ENCODE data around the gene CNDP1.
"Not testable (repeated sequence)": the region's sequence is repeated elsewhere in the genome, so short reads cannot be mapped to it uniquely, and the experiment has no call there.

CNDP1 gene

DNA sequence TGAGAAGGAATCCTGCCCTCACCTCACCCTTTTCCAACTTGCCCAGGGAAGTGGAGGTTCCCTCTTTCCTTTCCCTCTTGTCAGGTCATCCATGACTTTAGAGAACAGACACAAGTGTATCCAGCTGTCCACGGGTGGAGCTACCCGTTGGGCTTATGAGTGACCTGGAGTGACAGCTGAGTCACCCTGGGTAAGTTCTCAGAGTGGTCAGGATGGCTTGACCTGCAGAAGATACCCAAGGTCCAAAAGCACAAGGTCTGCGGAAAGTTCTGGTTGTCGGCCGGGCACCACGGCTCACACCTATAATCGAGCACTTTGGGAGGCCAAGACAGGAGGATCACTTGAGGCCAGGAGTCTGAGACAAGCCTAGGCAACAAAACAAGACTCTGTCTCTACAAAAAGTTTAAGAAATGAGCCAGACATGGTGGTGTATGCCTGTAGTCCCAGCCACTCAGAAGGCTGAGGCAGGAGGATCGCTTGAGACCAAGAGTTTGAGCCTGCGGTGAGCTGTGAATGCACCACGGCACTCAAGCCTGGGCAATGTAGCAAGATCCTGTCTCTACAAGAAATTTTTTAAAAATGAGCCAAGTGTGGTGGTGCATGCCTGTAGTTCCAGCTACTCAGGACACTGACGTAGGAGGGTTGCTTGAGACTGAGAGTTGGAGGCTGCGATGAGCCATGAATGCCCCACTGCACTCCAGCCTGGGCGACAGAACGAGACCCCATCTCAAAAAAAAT lies 14.0 kb upstream of the CNDP1 start:
- DNase-seq (ENCODE audit: low read depth in 1 of 2, low spot score in 1 of 2), result no peak

DNA sequence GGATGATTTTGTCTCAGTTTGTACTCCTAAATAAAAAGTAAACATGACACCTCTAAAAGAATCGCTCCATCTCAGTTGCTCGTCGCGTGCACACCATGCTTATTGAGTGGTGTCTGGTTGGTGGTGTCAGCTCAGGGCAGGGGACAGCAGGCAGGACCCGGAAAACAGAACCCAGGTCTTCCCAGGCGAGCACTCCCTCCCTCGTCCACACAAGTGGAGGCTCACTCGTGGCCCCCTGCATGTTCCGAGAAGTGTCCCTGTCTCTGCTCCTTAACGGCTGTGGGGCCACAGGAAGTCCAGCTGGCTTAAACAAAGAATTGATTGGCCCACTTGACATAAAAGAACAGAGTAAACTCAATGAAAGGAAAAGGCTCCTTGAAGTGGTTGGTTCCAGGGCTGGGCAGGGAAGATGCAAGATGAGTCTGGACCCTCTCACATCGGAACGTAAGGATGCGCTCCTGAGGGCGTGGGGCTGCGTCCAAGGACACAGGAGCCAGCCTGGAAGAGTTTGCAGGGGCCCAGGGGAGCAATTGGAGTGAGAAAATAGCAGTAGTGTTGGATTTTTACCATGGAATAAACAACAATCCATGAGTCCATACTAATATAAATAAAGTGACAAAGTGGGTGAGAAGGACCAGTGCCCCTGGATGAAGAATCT lies 13.1 kb upstream of the CNDP1 start:
- no peak for DNase-seq (ENCODE audit: low read depth in 1 of 2, low spot score in 1 of 2)

DNA sequence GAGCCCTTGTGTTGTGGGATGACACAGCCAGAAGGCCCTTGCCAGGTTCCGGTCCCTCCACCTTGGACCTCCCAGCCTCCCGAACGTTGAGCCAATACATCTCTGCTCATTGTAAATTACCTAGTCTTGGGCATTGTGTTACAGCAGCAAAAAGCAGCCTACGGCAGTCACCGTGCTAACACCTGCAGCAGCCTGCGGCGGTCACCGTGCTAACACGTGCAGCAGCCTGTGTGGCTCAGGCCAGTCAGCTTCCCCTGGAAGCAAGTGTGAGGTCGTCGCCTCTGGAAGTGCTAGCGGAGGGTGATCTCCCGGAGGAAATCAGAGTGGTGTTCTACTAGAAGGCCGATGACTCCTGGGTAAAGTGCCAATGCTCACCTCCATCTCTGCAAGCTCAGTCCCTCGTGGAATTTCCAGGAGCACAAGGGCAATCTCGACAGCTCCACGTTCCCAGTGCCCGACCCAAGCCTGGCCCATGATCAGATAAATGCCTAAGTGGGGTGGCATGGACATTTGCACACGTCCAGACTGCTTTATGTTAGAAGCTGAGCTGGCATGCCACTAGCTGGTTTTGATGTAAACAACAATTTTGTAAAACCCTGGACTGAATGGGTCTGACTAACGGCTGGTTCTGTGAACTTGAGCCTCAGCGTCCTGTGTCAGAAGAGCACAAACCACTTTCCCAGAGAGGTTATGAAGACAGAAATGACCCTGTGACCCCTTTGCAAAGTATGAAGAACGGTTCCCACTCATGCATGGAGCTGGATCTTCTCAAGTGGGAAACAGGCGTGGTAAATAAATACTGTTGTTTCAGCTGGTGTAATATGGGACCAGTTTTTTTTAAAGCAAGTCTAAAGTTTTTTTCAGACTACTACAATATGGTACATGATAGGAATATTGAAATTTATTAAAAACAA lies 11.4 kb upstream of the CNDP1 start:
- no peak for DNase-seq (ENCODE audit: low read depth in 1 of 2, low spot score in 1 of 2)

DNA sequence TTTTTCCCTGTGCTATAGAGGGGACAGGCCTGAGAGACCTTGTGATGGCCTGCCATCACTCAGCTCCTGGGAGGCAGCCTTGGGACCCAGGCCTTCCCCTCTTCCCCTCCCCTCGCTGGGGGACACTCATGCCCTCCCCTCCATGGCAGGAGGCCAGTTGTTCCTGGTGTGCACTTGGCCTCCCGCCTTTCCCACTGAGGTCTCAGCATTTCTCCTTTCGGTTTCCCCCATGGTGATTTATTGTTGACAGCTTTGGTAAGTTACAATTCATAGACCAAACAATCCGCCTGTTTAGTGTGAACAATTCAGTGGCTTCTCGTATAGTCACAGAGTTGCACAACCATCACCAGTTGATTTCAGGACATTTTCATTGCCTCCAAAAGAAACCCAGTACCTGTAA lies 10.2 kb upstream of the CNDP1 start:
- DNase-seq (ENCODE audit: low read depth in 1 of 2, low spot score in 1 of 2), result no peak

DNA sequence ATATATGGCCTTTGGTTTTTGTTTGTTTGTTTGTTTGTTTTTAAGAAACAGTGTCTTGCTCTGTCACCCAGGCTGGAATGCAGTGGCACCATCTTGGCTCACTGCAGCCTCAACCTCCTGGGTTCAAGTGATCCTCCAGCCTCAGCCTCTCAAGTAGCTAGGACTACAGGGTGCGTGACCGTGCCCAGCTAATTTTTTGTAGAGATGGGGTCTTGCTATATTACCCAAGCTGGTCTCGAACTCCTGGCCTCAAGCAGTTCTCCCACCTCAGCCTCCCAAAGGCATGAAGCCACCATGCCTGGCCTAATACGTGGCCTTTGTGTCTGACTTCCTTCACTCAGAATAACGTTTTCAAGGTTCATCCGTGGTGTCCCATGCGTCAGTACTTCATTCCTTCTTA lies 9.4 kb upstream of the CNDP1 start:
- not testable (repeated sequence) for DNase-seq (ENCODE audit: low read depth in 1 of 2, low spot score in 1 of 2)

DNA sequence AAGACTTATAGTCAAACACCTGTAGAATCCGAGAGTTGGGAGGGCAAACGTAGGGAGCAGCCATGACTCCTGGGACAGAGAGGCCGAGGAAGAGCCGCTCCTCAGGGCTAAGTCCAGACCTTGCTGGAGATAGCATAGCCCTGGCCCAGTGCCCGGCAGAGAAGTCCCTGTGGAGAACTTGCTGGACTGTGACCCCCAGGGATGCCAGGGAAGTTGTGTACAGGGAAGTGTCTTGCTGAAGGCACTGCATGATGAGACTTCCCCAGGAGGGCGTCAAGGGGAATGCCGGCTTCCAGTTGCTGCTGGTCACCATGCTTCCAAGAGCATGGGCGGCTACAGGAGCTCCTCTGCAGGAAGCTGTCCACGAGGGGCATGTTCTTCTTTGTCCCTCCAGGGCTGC lies 8.6 kb upstream of the CNDP1 start:
- DNase-seq (ENCODE audit: low read depth in 1 of 2, low spot score in 1 of 2), result no peak

DNA sequence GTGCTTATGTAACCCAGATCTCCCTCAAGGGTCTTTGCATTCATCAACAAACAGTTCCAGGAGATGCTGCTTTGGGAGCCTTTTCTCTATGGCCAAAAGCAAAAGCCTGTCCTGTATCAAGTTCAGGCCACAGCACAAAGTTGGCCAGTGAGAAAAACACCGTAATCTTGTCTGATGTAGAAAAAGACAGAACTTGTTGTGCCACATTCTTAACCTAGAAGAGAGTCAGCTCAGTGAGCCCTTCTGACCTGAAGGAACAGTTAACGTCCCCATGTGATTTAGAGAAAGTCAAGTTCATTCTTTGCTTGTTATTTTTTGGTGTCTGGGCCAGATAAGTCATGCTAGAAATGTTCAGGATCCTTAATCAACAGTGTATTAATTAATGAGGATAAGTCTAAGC lies 7.8 kb upstream of the CNDP1 start:
- no peak for DNase-seq (ENCODE audit: low read depth in 1 of 2, low spot score in 1 of 2)

DNA sequence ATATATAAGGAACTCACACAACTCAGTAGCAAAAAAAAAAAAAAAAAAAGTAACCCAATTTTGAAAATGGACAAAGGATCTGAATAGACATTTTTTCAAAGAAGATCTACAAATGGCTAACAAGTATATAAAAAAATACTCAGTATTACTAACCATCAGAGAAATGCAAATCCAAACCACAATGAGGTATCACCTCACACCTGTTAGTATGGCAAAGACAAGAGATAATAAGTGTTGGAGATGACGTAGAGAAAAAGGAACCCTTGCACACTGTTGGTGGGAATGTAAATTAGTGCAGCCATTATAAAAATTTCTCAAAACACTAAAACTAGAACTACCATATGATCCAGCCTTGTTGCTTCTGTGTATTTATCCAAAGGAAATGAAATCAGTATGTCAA lies 5.8 kb upstream of the CNDP1 start:
- DNase-seq (ENCODE audit: low read depth in 1 of 2, low spot score in 1 of 2), result no peak

DNA sequence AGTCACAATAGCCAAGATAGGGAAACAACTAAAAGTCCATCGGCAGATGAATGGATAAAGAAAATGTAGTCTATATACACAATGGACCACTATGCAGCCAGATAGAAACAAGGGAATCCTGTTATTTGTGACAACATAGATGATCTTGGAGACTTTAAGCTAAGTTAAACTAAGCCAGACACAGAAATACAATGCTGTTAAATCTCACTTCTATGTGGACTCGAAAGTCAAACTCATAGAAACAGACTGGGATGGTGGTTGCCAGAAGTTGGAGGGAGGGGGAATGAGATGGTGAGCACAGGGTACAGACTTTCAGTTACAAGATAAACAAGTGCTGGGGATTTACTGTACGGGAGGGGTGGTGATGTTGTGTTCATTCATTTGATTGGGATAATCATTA lies 5.4 kb upstream of the CNDP1 start:
- DNase-seq (ENCODE audit: low read depth in 1 of 2, low spot score in 1 of 2), result no peak

DNA sequence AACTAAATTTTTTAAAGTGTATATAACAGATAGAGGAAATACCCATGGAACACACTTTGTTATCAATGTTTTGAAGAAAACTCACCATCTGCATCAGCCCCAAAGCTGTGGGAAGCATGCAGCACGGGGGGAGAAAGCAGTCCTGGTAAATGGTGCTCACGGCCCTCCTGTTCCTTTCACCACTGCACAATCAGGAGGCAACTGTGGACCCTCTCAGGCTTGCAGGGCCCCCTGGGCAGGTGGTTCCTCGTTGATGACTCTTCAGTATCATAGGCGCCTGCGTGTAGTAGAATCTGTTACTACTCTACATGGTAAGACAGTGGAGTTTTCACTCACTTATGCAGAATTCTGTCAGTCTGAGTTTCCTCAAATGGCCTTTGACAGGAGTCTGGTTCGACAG lies 4.9 kb upstream of the CNDP1 start:
- no peak for DNase-seq (ENCODE audit: low read depth in 1 of 2, low spot score in 1 of 2)

DNA sequence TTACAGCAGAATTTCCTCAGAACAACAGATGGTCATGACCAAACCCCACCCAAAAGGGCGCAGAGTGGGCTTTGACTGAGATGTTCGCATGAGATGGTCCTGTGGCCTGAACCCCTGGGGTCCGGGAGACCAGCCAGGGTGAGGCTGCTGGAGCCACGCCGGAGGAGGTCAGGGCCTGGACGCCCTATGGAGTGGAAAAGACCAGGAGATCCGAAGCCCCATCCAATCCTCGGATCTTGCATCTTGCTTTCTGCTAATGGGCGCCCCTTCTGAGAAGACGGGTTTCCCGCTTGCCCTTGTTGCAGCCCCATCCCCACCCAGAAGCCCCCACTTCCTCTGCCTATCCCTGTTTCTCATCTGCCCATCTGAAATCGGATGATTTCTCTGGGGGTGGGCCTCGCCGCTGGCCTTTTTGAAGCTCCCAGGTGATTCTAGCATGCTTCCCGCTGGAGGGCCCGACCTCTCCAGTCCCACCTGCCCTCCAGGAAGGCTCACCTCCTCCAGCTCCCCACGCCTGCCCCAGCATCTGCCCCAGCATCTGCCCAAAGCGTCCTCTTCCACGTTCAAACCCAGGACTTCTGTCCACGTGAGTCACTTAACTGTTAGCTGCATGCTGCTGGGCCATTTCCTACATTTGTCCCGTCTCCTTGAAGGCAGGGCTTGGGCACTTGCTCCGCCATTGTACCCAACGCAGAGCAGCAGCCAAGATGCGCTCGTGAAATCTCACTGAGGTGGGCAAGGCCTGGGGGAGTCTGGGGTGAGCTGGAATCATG lies 4.3 kb upstream of the CNDP1 start:
- DNase-seq (ENCODE audit: low read depth in 1 of 2, low spot score in 1 of 2), result no peak

DNA sequence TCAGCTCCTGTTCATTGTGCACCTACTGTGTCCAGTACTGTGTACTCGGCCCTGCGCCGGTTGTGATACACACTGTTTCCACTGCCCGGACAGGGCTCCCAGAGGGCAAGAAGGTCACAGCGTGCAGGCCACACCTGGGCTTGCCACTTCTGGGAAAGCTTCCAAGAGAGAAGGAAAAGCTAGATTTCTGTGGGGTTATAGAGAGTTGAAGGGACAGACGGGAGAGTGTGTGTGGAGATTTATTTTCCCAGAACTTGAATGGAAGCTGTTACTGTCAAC lies 3.8 kb upstream of the CNDP1 start:
- no peak for DNase-seq (ENCODE audit: low read depth in 1 of 2, low spot score in 1 of 2)

DNA sequence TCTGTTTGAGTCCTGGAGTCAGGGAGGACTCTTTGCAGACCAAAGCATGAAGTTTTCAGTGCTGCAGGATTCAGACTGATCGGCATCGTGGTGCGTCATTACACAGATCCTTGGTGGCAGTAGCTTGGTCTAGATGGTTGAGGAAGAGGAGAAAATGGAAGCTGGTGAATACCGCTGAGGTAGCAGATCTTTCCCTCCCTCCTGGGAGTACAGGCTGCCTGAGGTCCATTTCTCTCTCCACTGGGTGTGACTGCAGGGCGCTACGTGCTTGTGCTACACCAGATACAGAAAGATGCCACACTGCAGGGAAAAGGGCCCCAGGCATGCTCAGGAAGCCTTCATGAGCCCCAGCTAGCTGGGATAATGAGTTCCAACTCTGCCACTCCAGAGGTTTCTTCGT lies 3.3 kb upstream of the CNDP1 start:
- no peak for DNase-seq (ENCODE audit: low read depth in 1 of 2, low spot score in 1 of 2)

DNA sequence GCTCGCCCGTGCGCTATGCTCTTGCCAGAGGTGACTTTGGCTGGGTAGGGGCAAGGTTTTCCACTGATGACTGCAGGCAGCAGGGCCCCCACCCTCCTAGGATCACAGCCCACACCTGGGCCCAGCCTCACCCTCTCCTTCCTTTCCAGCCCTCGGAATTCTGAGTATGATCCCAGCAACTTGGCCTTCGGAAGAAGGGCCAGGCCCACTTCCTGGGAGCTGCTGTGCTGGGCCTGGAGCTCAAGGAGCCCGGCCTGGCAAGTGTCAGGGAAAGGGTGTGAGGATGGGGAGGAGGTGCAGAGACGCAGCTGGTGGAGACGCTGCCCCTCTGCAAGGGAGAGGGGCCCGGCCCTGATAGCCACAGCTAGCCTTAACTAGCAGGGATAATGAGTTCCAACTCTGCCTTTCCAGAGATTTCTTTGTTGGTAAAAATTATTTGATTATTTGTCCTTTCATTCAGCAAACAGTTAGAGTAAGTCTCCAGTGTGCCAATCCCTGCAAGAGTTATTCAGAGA lies 1.7 kb upstream of the CNDP1 start:
- DNase-seq (ENCODE audit: low read depth in 1 of 2, low spot score in 1 of 2), result no peak

DNA sequence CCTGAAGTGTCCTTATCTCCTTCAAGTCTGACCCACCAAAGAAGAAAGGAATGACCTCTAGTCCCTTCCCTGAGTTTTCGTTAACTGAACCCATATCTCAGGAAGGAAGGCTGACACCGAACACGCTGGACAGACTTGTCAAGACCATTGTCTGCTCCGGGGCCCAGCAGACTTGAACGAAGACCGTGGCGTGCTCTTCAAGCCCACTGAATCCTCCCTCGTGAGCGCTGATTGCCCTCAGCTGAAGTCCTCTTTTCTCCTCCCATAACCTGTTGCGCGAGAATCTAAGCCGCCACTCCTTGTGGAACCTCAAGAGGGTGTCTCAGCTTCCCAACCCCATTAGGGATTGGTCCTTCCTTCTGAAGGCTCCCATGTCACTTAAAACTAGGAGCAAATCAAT lies 634 bp upstream of the CNDP1 start:
- no peak for DNase-seq (ENCODE audit: low read depth in 1 of 2, low spot score in 1 of 2)

DNA sequence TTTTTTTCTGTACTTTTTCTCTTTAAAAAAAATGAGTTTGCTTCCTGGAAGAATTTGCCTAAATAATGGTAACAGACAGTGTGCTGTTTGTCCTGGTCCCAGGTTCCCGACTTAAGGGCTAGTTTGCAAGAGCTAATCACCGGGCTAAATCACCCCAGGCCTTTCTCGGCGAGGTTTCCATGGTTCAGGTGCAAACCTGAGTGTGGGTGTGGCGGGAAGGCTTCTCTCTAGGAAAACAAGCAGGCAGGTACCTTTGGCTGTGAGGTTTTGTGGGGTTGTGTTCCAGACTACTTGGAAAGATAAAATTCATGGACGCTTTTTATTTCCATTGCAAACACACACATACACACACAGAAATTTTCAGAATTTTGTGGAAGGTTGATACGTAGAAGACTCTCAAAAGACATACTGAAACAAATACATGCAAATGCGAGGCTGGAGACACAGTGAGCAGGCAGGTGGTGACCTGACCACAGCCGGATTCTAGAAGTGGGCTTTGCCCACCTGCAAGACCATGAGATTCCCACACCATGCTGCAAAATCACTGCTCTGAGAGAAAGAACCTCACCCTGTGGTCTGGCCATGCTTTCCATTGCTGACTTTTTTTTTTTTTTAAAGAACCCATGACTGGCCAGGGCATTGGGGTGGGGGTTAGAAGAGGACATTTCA lies 815 bp downstream of the CNDP1 start:
- no peak for DNase-seq (ENCODE audit: low read depth in 1 of 2, low spot score in 1 of 2)

DNA sequence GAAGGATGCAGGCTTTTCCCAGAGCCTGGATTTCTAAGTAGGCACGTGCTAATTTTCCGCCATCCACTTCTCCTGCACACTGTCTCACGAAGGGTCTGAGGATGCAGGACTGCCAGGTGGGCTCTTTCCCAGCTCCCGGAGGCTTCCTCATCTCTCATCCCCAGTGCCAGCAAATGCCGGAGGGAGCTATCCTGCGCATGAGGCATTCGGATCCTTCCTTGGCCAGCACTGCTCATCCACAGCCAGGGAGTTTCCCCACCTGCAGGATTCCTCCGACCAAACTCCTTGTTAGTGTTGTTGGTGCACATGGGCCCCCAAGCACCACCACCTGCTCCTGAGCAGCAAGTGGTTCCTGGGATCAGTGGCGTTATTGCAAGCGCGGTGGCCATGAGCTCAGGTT lies 5.0 kb downstream of the CNDP1 start:
- DNase-seq (ENCODE audit: low read depth in 1 of 2, low spot score in 1 of 2), result no peak

DNA sequence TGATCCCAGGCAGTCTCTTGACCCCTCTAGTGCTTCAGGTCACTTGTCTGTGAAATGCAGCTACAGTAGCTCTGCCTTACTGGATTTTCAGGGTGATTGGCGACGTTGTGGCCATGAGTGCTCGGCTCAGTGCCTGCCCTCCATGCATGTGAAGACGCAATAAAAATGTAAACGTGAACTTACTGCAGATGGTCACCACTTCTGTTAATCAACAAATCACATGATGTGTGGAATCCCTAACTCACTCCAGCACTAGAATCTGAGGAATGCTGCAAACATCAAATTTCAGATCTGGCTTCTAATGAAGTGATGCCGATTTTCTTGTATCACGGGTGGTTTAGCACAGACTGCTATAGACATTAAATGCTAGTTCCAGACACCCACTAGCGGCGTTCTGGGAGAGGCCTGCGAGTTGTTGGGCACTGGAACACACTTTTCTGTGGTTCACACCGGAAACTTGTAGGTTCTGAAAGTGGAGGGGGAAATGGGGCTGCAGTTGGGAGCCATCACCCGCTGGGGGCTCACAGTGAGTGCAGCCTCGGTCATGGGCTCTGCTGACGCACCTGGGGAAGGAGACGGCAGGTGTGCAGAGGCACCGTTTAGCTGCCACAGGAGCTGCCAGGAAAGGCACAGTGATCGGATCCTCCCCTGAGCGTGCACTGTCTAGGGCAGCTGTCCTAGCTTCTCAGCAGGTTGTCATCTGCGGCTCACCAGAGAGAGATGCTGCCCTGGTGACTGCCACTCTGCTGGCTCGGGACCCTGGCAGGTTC lies 6.5 kb downstream of the CNDP1 start:
- no peak for DNase-seq (ENCODE audit: low read depth in 1 of 2, low spot score in 1 of 2)

DNA sequence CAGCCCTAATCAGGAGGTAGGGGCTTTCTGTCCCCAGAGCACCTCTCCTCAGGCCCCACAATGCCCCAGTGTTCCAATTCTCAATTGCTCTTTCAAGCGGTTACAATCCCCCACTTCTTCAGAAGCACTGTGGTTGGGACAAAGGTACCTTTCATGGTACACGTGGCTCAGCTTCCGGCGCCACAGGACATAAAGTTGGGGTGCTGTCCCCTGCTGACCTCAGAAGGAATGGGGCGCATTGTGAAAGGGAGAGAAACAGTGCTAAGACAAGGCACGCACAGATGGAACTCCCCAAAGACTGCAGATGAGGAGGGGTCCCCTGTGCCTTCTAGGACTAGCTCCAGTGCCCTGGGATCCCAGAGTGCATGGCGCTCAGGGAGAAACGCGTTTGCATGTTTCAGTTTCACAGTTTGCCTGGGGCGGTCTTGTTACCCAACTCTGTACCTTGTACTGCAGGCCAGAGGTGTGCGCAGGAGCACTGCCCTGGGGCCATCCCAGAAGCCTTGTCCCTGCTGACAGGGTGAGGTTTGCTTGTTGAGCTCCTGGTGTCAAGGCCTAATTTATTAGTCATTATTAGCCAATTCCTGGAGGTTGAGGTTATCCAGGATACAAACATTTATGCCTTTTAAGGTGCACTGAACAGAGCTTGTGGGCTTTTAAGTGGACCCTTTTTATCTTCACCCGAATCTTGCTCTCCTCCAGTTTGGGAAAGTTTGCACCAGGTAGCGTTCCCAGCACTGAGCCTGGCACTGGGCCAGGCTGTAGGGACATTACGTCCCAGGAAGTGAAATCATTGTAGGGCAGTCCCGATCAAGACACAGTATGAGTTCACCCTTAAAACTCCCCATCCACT lies 7.6 kb downstream of the CNDP1 start:
- DNase-seq (ENCODE audit: low read depth in 1 of 2, low spot score in 1 of 2), result no peak
